ENCODE measurements around the gene MYNN. TPM values are rescaled to one million over a fixed set of nuclear protein-coding genes. Genes with fewer than 3 reads are reported as not detected.

Gene MYNN
- total and polyA plus RNA-seq, 12 donors, result 5.9 to 13.6 (median 12.0) TPM

DNA sequence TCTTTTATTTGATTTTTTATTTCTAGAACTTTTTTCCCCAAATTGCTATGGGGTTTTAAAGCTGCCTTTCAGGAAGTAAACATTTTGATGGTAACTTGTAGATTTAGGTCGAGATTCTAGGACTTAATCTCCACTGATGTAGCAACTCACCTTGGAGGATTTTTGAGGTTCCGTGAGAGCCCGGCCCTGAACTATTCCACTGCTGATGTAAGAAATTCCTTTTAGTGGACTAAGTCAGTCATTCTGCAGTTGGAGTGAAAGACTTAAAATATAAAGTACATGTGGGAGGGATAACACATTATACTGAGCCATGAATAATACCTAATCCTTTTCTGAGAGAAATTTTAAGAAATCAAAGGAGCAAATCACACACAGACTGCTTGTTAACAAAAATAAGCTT is 52.1 kb downstream of the MYNN start:
- H3K36me3 ChIP-seq, result no peaks in the 10 kb centered on the region
- no peak for DNase-seq
- H3K27me3 ChIP-seq, result peaks cover 0 to 21% (median 5%) of the 10 kb centered on the region in 7 donors
- intact Hi-C loops (cut with DNase I), result no loop called here
- TF ChIP-seq, protein P1, sequence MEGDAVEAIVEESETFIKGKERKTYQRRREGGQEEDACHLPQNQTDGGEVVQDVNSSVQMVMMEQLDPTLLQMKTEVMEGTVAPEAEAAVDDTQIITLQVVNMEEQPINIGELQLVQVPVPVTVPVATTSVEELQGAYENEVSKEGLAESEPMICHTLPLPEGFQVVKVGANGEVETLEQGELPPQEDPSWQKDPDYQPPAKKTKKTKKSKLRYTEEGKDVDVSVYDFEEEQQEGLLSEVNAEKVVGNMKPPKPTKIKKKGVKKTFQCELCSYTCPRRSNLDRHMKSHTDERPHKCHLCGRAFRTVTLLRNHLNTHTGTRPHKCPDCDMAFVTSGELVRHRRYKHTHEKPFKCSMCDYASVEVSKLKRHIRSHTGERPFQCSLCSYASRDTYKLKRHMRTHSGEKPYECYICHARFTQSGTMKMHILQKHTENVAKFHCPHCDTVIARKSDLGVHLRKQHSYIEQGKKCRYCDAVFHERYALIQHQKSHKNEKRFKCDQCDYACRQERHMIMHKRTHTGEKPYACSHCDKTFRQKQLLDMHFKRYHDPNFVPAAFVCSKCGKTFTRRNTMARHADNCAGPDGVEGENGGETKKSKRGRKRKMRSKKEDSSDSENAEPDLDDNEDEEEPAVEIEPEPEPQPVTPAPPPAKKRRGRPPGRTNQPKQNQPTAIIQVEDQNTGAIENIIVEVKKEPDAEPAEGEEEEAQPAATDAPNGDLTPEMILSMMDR (IDR thresholded peaks at IDR 0.05), result no peak
- H3K4me1 ChIP-seq, result peaks cover 0 to 11% (median 0%) of the 10 kb centered on the region in 9 donors
- no peak overlapping the region for H3K4me3 ChIP-seq
- 86% methylated on average over 3 of the region's 3 CpGs for WGBS, 2 donors
- ATAC-seq, result no peak
- no peaks in the 10 kb centered on the region for H3K9me3 ChIP-seq
- H3K27ac ChIP-seq, result no peak overlapping the region

DNA sequence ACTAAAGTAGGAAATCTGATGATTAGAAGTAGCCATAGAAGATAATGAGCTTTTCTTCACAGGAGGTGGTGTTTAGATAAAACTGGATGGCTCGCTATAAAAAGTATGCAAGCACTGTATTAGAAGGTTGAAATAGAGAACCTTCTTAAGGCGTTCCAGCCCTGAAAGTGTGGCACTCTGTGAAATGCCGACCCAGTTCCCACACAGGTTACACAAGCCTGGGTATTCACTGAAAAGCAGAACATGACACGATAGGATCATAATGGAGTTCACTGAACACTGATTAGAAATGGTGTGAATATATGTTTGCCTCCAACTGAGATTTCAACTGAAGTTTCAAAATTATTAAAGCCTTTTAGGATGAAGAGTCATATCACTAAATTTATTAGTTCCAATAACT is 54.5 kb downstream of the MYNN start:
- H3K9me3 ChIP-seq, result no peaks in the 10 kb centered on the region
- 78 to 86% methylated on average over 4 of the region's 4 CpGs for WGBS, 2 donors
- no peak overlapping the region for H3K27ac ChIP-seq
- DNase-seq (no peak), ATAC-seq (no peak)
- intact Hi-C loops (cut with DNase I), result no loop called here
- TF ChIP-seq, protein P1 (IDR thresholded peaks at IDR 0.05), result no peak
- no peaks in the 10 kb centered on the region for H3K36me3 ChIP-seq
- peaks cover 0 to 11% (median 0%) of the 10 kb centered on the region in 9 donors for H3K4me1 ChIP-seq
- H3K27me3 ChIP-seq, result peaks cover 0 to 16% (median 0%) of the 10 kb centered on the region in 7 donors
- no peak overlapping the region for H3K4me3 ChIP-seq

DNA sequence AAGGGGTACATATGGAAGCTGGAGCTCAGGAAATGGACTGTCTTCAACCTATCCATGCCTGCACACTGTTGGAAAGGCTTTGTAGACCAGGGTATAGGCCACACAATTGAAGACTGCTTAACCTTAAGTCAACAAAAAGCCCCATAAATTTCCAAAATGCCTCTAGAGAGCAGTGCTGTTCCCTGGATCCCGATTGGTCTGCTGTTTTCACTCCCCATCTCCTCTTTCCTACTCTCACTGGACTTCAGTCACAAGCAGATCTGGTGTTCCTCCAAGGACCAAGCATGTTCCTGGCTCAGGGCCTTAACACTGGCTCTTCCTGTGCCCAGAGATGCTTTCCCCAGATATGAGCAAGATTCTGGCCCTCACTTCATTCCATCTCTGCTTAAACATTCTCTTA is 62.3 kb downstream of the MYNN start:
- H3K27ac ChIP-seq, result no peak overlapping the region
- peaks cover 0 to 4% (median 0%) of the 10 kb centered on the region in 7 donors for H3K27me3 ChIP-seq
- DNase-seq (no peak), ATAC-seq (no peak)
- intact Hi-C loops (cut with DNase I), result no loop called here
- no peaks in the 10 kb centered on the region for H3K9me3 ChIP-seq
- H3K4me1 ChIP-seq, result no peaks in the 10 kb centered on the region
- no peak overlapping the region for H3K4me3 ChIP-seq
- 53 to 79% methylated on average over 1 of the region's 1 CpG for WGBS, 2 donors
- no peaks in the 10 kb centered on the region for H3K36me3 ChIP-seq
- TF ChIP-seq, protein P1 (IDR thresholded peaks at IDR 0.05), result no peak

DNA sequence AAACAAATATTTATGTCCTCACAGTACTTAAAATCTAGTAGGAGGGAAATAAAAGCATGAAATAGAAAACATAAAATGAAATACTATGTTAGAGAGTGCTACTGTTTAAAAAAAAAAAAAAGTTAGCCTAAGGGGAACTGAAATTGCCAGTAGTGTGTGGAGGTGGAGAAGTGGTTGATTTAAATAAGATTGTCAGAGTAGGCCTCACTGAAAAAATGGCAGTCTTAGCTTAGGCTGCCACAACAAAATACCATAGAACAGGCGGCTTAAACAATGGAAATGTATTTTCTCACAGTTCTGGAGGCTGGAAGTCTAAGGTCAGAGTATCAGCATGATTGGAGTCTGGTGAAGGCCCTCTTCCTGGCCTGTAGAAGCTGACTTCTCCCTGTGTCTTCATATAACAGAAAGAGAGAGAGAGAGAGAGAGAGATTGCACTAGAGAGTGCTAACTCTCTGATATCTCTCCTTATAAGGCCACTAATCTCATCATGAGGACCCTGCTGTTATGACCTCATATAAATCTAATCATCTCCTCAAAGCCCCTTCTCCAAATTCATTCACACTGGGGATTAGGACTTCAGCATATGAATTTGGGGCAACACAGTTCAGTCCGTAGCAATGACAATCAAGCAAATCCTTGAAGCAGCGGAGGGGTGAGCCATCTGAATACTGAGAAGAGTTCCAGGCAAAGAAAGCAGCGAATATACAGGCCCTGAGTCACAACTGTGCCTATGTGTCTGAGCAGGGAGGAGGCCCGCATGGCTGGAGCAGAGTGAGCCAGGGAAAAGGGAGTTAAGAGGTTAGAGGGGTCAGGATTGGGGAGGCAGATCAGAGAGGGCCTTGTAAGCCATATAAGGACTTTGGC is 63.1 kb downstream of the MYNN start:
- no peak overlapping the region for H3K4me3 ChIP-seq
- no peaks in the 10 kb centered on the region for H3K4me1 ChIP-seq
- no peak for ATAC-seq
- DNase-seq, result no peak
- H3K27ac ChIP-seq, result no peak overlapping the region
- no peaks in the 10 kb centered on the region for H3K36me3 ChIP-seq
- H3K9me3 ChIP-seq, result no peaks in the 10 kb centered on the region
- peaks cover 0 to 4% (median 0%) of the 10 kb centered on the region in 7 donors for H3K27me3 ChIP-seq
- TF ChIP-seq, protein P1 (IDR thresholded peaks at IDR 0.05), result no peak
- whole genome bisulfite sequencing, 2 donors, result 77 to 80% methylated on average over 5 of the region's 5 CpGs
- intact Hi-C loops (cut with DNase I), result no loop called here

Measured in heart right ventricle (tissue), 16 donors.